B cell (primary cell): ENCODE data around the gene BAAT. TPM values are rescaled to one million over a fixed set of nuclear protein-coding genes. Genes with fewer than 3 reads are reported as not detected.

ENCODE experiments used
- ATAC-seq: fragments of 200-7000 bp; cut with Tn5 transposase; one replicate; pipeline ENCODE4 v1.10.0; 2021; ENCODE audit warnings: low read depth, mild to moderate bottlenecking, moderate number of reproducible peaks, moderate library complexity
- CTCF ChIA-PET: fragments of 350-600 bp; sonication (Branson Sonifier 250); formaldehyde crosslinking; loops from one replicate; lab custom pipeline; 2021; ENCODE audit warnings: antibody characterized with exemption, inconsistent platforms; lab: Charles Lee
- POLR2A ChIA-PET: fragments of 350-600 bp; sonication (Branson Sonifier 250); formaldehyde crosslinking; loops from one replicate; lab custom pipeline; 2021; ENCODE audit warnings: antibody characterized with exemption; lab: Charles Lee
- DNase-seq: peaks from one replicate; pipeline ENCODE4 v3.0.0; 2013
- H2AFZ ChIP-seq: 2 replicates; pipeline ENCODE4 v1.6.1; 2012; ENCODE audit warnings: mild to moderate bottlenecking, low read depth, low read length; ENCODE audit not compliant: insufficient read depth, poor library complexity, severe bottlenecking
- H3K27ac ChIP-seq, 2 donors: 1 replicate in 1 of 2; 2 replicates in 1 of 2; pipeline ENCODE4 v1.5.1; 2012 to 2013; ENCODE audit warnings: low read length in 2 of 2, mild to moderate bottlenecking in 2 of 2, moderate library complexity in 1 of 2
- H3K27me3 ChIP-seq, 4 experiments: fragments of 200-600 bp in 1 of 4; sonication (generic) in 1 of 4; replicated peaks in 1 of 4; 1 replicate in 2 of 4; 2 replicates in 2 of 4; pipeline versions ENCODE4 v1.6.1 to v1.7.0; 2013 to 2016; ENCODE audit warnings: low read length in 3 of 4, mild to moderate bottlenecking in 2 of 4, mixed read lengths in 1 of 4, moderate library complexity in 1 of 4; ENCODE audit not compliant: insufficient read depth in 4 of 4, control insufficient read depth in 3 of 4; ENCODE audit errors: control extremely low read depth in 1 of 4
- H3K36me3 ChIP-seq, 2 experiments: replicated peaks in 1 of 2; 1 replicate in 1 of 2; 2 replicates in 1 of 2; pipeline versions ENCODE4 v1.6.1 to v1.7.1; 2013; ENCODE audit warnings: low read length in 1 of 2; ENCODE audit not compliant: insufficient read depth in 2 of 2, control insufficient read depth in 1 of 2; ENCODE audit errors: control extremely low read depth in 1 of 2, extremely low read depth in 1 of 2
- H3K4me1 ChIP-seq, 2 donors: fragments of 200-600 bp in 1 of 2; sonication (generic) in 1 of 2; 1 replicate in 1 of 2; 2 replicates in 1 of 2; pipeline versions ENCODE4 v1.5.1 to v1.6.1; 2013 to 2017; ENCODE audit warnings: low read length in 2 of 2; ENCODE audit not compliant: control insufficient read depth in 2 of 2, insufficient read depth in 2 of 2
- H3K4me2 ChIP-seq: replicated peaks from 2 replicates; pipeline ENCODE3; 2012; ENCODE audit warnings: mild to moderate bottlenecking, low read depth, low read length; ENCODE audit not compliant: poor library complexity, severe bottlenecking
- H3K4me3 ChIP-seq, 5 experiments: fragments of 200-600 bp in 1 of 5; sonication (generic) in 1 of 5; 1 replicate in 3 of 5; 2 replicates in 2 of 5; pipeline versions ENCODE4 v1.5.1 to v1.7.0; 2011 to 2016; ENCODE audit warnings: low read length in 4 of 5, mild to moderate bottlenecking in 4 of 5, low read depth in 2 of 5, control low read depth in 1 of 5, moderate library complexity in 1 of 5; ENCODE audit not compliant: insufficient read depth in 1 of 5; ENCODE audit errors: control extremely low read depth in 1 of 5, extremely low read depth in 1 of 5
- H3K79me2 ChIP-seq: fragments of 200-600 bp; sonication (generic); one replicate; pipeline ENCODE4 v1.6.0; 2016; ENCODE audit warnings: low read length; ENCODE audit not compliant: control insufficient read depth, insufficient read depth
- H3K9ac ChIP-seq: fragments of 200-600 bp; sonication (generic); 2 replicates; pipeline ENCODE4 v1.6.1; 2017; ENCODE audit warnings: mild to moderate bottlenecking, low read length, moderate library complexity
- H3K9me3 ChIP-seq, 3 donors: one replicate each; pipeline versions ENCODE4 v1.6.1 to v1.7.1; 2013; ENCODE audit warnings: low read length in 2 of 3; ENCODE audit not compliant: control insufficient read depth in 2 of 3, insufficient read depth in 1 of 3; ENCODE audit errors: control extremely low read depth in 1 of 3
- H4K20me1 ChIP-seq: 2 replicates; pipeline ENCODE4 v1.6.0; 2012; ENCODE audit warnings: mild to moderate bottlenecking, low read length; ENCODE audit not compliant: insufficient read depth, control insufficient read depth, poor library complexity, severe bottlenecking
- H3K27ac Mint-ChIP-seq: one replicate; pipeline ENCODE4 v1.8.0; 2021; ENCODE audit warnings: mixed read lengths
- H3K27me3 Mint-ChIP-seq: one replicate; pipeline ENCODE4 v1.8.0; 2021; ENCODE audit warnings: mixed read lengths
- H3K4me1 Mint-ChIP-seq: one replicate; pipeline ENCODE4 v1.8.0; 2021; ENCODE audit warnings: mixed read lengths
- H3K4me3 Mint-ChIP-seq: one replicate; pipeline ENCODE4 v1.8.0; 2021; ENCODE audit warnings: mixed read lengths
- H3K9me3 Mint-ChIP-seq: one replicate; pipeline ENCODE4 v1.8.0; 2022; ENCODE audit warnings: mixed read lengths; ENCODE audit not compliant: insufficient read depth
- CTCF ChIP-seq: fragments of 200-600 bp; IDR thresholded peaks from one replicate; pipeline ENCODE4 v1.8.0; 2022; ENCODE audit warnings: antibody characterized with exemption, mild to moderate bottlenecking
- EZH2 ChIP-seq: IDR thresholded peaks from 2 replicates; pipeline ENCODE4 v1.6.1; 2012; ENCODE audit warnings: borderline replicate concordance, low read depth, mild to moderate bottlenecking, moderate library complexity, low read length; ENCODE audit not compliant: insufficient read depth, poor library complexity, severe bottlenecking
- WGBS: methylation state at CpG from one replicate; pipeline ENCODE4 v1.1.5; 2013; ENCODE audit warnings: missing lambda C conversion rate; ENCODE audit not compliant: insufficient coverage; 5-methylcytosine and 5-hydroxymethylcytosine counted together
- intact Hi-C: fragments of 100-400 bp; cut with micrococcal nuclease; formaldehyde crosslinking; loops from one replicate; pipeline ENCODE4 v1.10.0; 2022
- polyA plus RNA-seq: library from polyadenylated mRNA; depleted of rRNA; stranded (reverse); fragments of >200 nt; gene quantifications from 2 replicates; pipeline ENCODE4 v1.2.3, GENCODE V29; 2012
- total RNA-seq, 2 donors: library from RNA; stranded (reverse); fragments of 120-200 nt in 1 of 2; gene quantifications; 1 replicate in 1 of 2; 2 replicates in 1 of 2; pipeline versions ENCODE4 v1.2.3 to v1.2.4, GENCODE V29; 2013 to 2022

Gene BAAT
- total and polyA plus RNA-seq, 2 donors (not counting 1 experiment from before 2014, with no cell fraction given), result 0.07 TPM; not detected in 1

DNA sequence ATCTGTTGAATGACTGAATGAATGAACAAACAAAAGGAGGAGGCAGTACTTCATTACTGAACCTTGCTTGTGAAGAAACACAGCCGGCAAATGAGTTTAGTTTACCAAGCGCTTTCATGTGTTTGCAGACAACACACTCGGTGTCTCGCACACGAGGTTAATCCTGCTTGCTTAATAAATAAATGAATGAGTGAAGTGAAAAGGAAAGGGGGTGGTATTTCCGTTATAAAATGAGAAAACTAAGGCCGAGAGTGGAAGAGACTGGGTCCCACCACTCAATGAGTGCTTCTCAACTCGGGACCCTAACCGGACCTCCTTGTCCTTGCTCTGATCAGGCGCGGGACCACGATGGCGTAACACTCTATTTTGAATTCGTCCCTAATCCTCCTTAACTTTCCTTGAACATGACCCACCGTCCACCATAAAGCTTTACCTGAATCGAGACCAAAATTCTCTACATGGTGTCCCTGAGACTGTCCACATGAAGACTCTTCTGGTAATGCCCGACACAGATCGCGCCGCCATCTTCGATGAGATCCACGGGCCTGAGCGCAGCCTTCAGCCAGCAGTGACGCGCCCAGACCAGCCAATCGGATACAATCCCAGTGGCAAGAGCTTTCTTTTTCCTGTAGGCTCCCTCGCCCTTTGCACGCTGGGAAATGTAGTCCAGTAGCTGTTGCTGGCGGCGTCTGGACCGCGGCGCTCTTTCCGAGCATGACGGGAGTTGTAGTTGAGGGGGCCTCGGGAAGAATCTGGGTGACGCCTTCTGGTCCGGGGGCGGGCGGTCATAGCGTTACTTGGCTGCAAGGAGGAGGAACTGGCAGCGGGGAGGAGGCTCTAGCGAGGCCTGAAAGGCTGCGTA lies 13.5 kb upstream of the BAAT start, which contains the start of the genes MRPL50 and ZNF189:
MRPL50 (minus strand) TSS at position 551 of the 862 bp plus-strand sequence; CDS start at position 525, 26 bp downstream.
ZNF189 (plus strand) TSS at position 784 of the 862 bp plus-strand sequence. CDS start 306 bp downstream, outside the sequence.
- Mint-ChIP-seq H3K4me3 (peak within 1 kb of the TSS; percentile 100), H3K27me3 (no peaks in the 10 kb centered on the region), H3K9me3 (peaks cover 4% of the 10 kb centered on the region), H3K4me1 (peaks cover 74% of the 10 kb centered on the region), H3K27ac (peak within 1 kb of the TSS; percentile 99)
- H3K36me3 ChIP-seq, result peaks cover 9 to 31% of the 10 kb centered on the region in 2 experiments
- peak within 1 kb of the TSS; percentile 72 to 98 (median 92) for H3K4me3 ChIP-seq
- WGBS, result under 1% methylated on average over 44 of the region's 44 CpGs
- POLR2A ChIA-PET, result interaction anchor here (1.2 kb wide), 1 partner anchor 10 kb away, joined by 3 read pairs; no protein-coding TSS in a partner anchor
- CTCF ChIA-PET, result interaction anchor here (0.9 to 2.3 kb wide), 4 partner anchors 10 to 135 kb away, joined by 4 to 10 read pairs (median 4); partner anchors contain the start of gene RNF20
- intact Hi-C loops, result loop anchor here (1.0 to 5.0 kb wide), 3 partner anchors 49 to 1301 kb away; partner anchors contain the start of genes ERP44, INVS and RNF20
- peak within 1 kb of the TSS; percentile 89 for H3K4me2 ChIP-seq
- no peaks in the 10 kb centered on the region for H3K27me3 ChIP-seq
- peaks cover 90% of the 10 kb centered on the region for H3K79me2 ChIP-seq
- H3K27ac ChIP-seq, result peak within 1 kb of the TSS; percentile 87 to 97
- peaks cover 20 to 21% of the 10 kb centered on the region in 2 donors for H3K4me1 ChIP-seq
- TF ChIP-seq EZH2 (no peak), CTCF (no peak)
- H4K20me1 ChIP-seq, result no peaks in the 10 kb centered on the region
- peaks cover 0 to under 1% (median 0%) of the 10 kb centered on the region in 3 donors for H3K9me3 ChIP-seq
- peak within 1 kb of the TSS; percentile 96 for H2AFZ ChIP-seq
- DNase-seq (peak; percentile 99), ATAC-seq (peak; percentile 93)
- H3K9ac ChIP-seq, result peak within 1 kb of the TSS; percentile 99
